HL-60 (cell line): ENCODE results near the gene GOLM1.

Source experiments
- GABPA ChIP-seq: IDR thresholded peaks from 2 replicates; pipeline ENCODE4 v1.6.1; 2012; ENCODE audit warnings: low read depth
- POLR2AphosphoS5 ChIP-seq: IDR thresholded peaks from 2 replicates; pipeline ENCODE4 v1.6.1; 2012; ENCODE audit warnings: low read depth
- REST ChIP-seq: IDR thresholded peaks from 2 replicates; pipeline ENCODE4 v1.6.1; 2012; ENCODE audit warnings: low read depth; ENCODE audit not compliant: insufficient replicate concordance
- SPI1 ChIP-seq: IDR thresholded peaks from 2 replicates; pipeline ENCODE4 v1.6.1; 2012; ENCODE audit warnings: low read depth, mild to moderate bottlenecking, borderline replicate concordance
- TF ChIP-seq, protein P1 (sequence below): IDR thresholded peaks from one replicate; pipeline ENCODE4 v1.5.1; 2011; ENCODE audit warnings: low read length, control low read depth, inconsistent platforms; ENCODE audit not compliant: insufficient read depth

GRCh38 chr9:86035827-86036440 lies 63.4 kb downstream of the GOLM1 start:
- TF ChIP-seq, protein P1, sequence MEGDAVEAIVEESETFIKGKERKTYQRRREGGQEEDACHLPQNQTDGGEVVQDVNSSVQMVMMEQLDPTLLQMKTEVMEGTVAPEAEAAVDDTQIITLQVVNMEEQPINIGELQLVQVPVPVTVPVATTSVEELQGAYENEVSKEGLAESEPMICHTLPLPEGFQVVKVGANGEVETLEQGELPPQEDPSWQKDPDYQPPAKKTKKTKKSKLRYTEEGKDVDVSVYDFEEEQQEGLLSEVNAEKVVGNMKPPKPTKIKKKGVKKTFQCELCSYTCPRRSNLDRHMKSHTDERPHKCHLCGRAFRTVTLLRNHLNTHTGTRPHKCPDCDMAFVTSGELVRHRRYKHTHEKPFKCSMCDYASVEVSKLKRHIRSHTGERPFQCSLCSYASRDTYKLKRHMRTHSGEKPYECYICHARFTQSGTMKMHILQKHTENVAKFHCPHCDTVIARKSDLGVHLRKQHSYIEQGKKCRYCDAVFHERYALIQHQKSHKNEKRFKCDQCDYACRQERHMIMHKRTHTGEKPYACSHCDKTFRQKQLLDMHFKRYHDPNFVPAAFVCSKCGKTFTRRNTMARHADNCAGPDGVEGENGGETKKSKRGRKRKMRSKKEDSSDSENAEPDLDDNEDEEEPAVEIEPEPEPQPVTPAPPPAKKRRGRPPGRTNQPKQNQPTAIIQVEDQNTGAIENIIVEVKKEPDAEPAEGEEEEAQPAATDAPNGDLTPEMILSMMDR = no peak
- TF ChIP-seq POLR2AphosphoS5 (no peak), REST (no peak), GABPA (no peak), SPI1 (no peak)
